Prostate gland (tissue), 2 donors: ENCODE measurements around the gene PARK7.

Source experiments
- CTCF ChIP-seq, 4 experiments: fragments of 200-600 bp in 2 of 4; fragments of 450-650 bp in 2 of 4; sonication (generic) in 2 of 4; IDR thresholded peaks; 1 replicate in 3 of 4; 2 replicates in 1 of 4; pipeline ENCODE4 v1.5.1; 2016 to 2019; ENCODE audit warnings: antibody characterized with exemption in 4 of 4, mild to moderate bottlenecking in 2 of 4, moderate library complexity in 2 of 4
- POLR2A ChIP-seq: fragments of 450-650 bp; IDR thresholded peaks from one replicate; pipeline ENCODE4 v1.6.1; 2016; ENCODE audit warnings: antibody characterized with exemption, mild to moderate bottlenecking
- POLR2AphosphoS5 ChIP-seq: sonication (generic); formaldehyde crosslinking; IDR thresholded peaks from one replicate; pipeline ENCODE4 v1.6.1; 2017; ENCODE audit warnings: antibody characterized with exemption

GRCh38 chr1:7940745-7941436 is 20.6 kb upstream of the PARK7 start, which contains the start of gene TNFRSF9:
- TF ChIP-seq CTCF (IDR thresholded peaks at IDR 0.05), result no peak
- TF ChIP-seq POLR2A, result no peak
- no peak for TF ChIP-seq POLR2AphosphoS5
